ENCODE results near the gene CETP.

DNA sequence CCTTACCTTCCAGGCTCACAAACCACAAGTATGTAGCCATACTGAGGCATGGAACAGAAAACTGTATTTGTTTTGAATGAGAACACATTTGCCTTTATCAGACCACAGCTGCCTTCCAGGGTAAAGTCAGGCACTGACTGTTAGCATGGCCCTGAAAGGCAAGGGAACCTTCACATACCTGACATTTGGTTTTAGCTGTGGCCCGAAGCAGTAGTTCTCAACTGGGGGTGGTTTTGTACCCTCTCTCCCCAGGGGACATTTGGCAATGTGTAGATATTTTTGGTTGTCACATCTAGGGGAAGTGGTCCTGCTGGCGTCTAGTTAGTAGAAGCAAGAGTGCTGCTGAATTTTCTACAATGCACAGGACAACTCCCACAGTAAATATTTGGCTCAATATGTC, 20.7 kb upstream of the CETP start:
- no peak for TF ChIP-seq MAX (IDR thresholded peaks at IDR 0.05)
- TF ChIP-seq, protein P1, sequence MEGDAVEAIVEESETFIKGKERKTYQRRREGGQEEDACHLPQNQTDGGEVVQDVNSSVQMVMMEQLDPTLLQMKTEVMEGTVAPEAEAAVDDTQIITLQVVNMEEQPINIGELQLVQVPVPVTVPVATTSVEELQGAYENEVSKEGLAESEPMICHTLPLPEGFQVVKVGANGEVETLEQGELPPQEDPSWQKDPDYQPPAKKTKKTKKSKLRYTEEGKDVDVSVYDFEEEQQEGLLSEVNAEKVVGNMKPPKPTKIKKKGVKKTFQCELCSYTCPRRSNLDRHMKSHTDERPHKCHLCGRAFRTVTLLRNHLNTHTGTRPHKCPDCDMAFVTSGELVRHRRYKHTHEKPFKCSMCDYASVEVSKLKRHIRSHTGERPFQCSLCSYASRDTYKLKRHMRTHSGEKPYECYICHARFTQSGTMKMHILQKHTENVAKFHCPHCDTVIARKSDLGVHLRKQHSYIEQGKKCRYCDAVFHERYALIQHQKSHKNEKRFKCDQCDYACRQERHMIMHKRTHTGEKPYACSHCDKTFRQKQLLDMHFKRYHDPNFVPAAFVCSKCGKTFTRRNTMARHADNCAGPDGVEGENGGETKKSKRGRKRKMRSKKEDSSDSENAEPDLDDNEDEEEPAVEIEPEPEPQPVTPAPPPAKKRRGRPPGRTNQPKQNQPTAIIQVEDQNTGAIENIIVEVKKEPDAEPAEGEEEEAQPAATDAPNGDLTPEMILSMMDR (IDR thresholded peaks at IDR 0.05; ENCODE audit: low read depth, low read length, missing input control): no peak

Measured in liver (tissue), 2 donors.